ENCODE measurements around the gene GARIN5A.
"Not testable (repeated sequence)": the region's sequence is repeated elsewhere in the genome, so short reads cannot be mapped to it uniquely, and the experiment has no call there.

The GARIN5A gene

GRCh38 chr19:50444059-50444458 lies 32.6 kb downstream of the GARIN5A start:
- Histone ChIP-seq H3K4me3 (replicated peaks; ENCODE audit: insufficient read depth, low read length) (no peak overlapping the region), H3K27ac (replicated peaks) (no peak overlapping the region), H3K27me3 (ENCODE audit: insufficient read depth, poor library complexity, severe bottlenecking) (no peaks in the 10 kb centered on the region)
- TF ChIP-seq REST (IDR thresholded peaks at IDR 0.05; ENCODE audit: insufficient replicate concordance, low read depth) (no peak), GABPA (IDR thresholded peaks at IDR 0.05; ENCODE audit: low read depth) (no peak), CTCF (IDR thresholded peaks at IDR 0.05; ENCODE audit: insufficient read depth, low read length) (no peak), SPI1 (IDR thresholded peaks at IDR 0.05; ENCODE audit: borderline replicate concordance, low read depth) (no peak), POLR2AphosphoS5 (IDR thresholded peaks at IDR 0.05; ENCODE audit: low read depth) (no peak)
- DNase-seq (ENCODE audit: low read depth in 1 of 2, low spot score in 1 of 2) = no peak

- not testable (repeated sequence) for DNase-seq (ENCODE audit: low read depth in 1 of 2, low spot score in 1 of 2); H3K27me3 ChIP-seq (ENCODE audit: insufficient read depth, poor library complexity, severe bottlenecking); H3K4me3 ChIP-seq (replicated peaks; ENCODE audit: insufficient read depth, low read length); H3K27ac ChIP-seq (replicated peaks)
Measured at GRCh38 chr19:50439130-50439529, 37.5 kb downstream of the GARIN5A start.

GRCh38 chr19:50437862-50438449 lies 38.7 kb downstream of the GARIN5A start:
- TF ChIP-seq GABPA (IDR thresholded peaks at IDR 0.05; ENCODE audit: low read depth) (no peak), REST (IDR thresholded peaks at IDR 0.05; ENCODE audit: insufficient replicate concordance, low read depth) (no peak), SPI1 (IDR thresholded peaks at IDR 0.05; ENCODE audit: borderline replicate concordance, low read depth) (no peak), POLR2AphosphoS5 (IDR thresholded peaks at IDR 0.05; ENCODE audit: low read depth) (no peak), CTCF (IDR thresholded peaks at IDR 0.05; ENCODE audit: insufficient read depth, low read length) (no peak)
- peaks cover 5% of the 10 kb centered on the region for H3K27me3 ChIP-seq (ENCODE audit: insufficient read depth, poor library complexity, severe bottlenecking)
- no peak overlapping the region for H3K27ac ChIP-seq (replicated peaks)
- no peak for DNase-seq (ENCODE audit: low read depth in 1 of 2, low spot score in 1 of 2)
- no peak overlapping the region for H3K4me3 ChIP-seq (replicated peaks; ENCODE audit: insufficient read depth, low read length)

GRCh38 chr19:50435627-50436026 lies 41.0 kb downstream of the GARIN5A start:
- TF ChIP-seq POLR2AphosphoS5 (IDR thresholded peaks at IDR 0.05; ENCODE audit: low read depth) = no peak
- TF ChIP-seq GABPA (IDR thresholded peaks at IDR 0.05; ENCODE audit: low read depth) = no peak
- TF ChIP-seq SPI1 (IDR thresholded peaks at IDR 0.05; ENCODE audit: borderline replicate concordance, low read depth) = no peak
- no peak for TF ChIP-seq REST (IDR thresholded peaks at IDR 0.05; ENCODE audit: insufficient replicate concordance, low read depth)
- H3K27me3 ChIP-seq (ENCODE audit: insufficient read depth, poor library complexity, severe bottlenecking) = peaks cover 13% of the 10 kb centered on the region
- DNase-seq (ENCODE audit: low read depth in 1 of 2, low spot score in 1 of 2) = no peak
- H3K4me3 ChIP-seq (replicated peaks; ENCODE audit: insufficient read depth, low read length) = no peak overlapping the region
- H3K27ac ChIP-seq (replicated peaks) = no peak overlapping the region

Data from HL-60 (cell line).